ENCODE measurements around the gene KLRK1. TPM values are rescaled to one million over a fixed set of nuclear protein-coding genes. Genes with fewer than 3 reads are reported as not detected.
"Not testable (repeated sequence)": the region's sequence is repeated elsewhere in the genome, so short reads cannot be mapped to it uniquely, and the experiment has no call there.

Gene KLRK1
- total RNA-seq, 2 donors from 2014 or later = 80.4 to 126 TPM

DNA sequence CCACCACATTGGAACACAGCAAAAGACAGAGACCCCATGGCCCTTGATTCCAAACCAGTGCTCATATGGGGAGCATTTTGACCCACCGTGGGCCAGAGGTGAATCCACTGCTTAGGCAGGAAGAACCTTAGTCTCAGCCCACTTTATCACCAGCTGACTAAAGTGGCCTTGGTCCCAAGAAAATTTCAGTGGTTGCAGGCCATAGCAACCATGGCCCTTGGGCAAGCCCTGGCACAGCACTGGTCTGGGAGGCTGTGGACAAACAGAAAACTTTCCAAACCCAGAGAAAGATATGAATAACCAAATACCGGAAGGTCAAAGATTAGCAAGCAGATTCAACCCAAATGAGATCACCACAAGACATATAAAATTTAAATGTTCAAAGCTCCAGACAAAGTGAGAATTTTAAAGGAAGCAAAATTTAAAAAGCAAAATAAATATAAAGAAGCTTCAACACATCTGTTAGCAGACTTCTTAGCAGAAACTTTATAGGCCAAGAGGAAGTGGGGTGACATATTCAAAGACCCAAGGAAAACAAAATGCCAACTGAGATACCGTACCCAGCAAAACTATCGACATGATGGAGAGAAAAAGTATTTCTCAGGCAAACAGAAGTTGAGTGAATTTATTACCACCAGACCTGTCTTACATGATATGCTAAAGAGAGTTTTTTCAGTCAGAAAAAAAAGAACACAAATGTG lies 7.8 kb downstream of the KLRK1 start:
- H3K27ac Mint-ChIP-seq = peak overlapping the region; percentile 97 to 98
- peak; percentile 57 to 73 for ATAC-seq
- H3K27me3 Mint-ChIP-seq = no peaks in the 10 kb centered on the region
- no peaks in the 10 kb centered on the region for H3K9me3 Mint-ChIP-seq
- H3K4me1 Mint-ChIP-seq (ENCODE audit: low read depth in 2 of 2) = peaks cover 53 to 78% of the 10 kb centered on the region in 2 donors
- no peak for DNase-seq (ENCODE audit: low spot score)
- peak overlapping the region; percentile 92 for H3K4me3 Mint-ChIP-seq
- H3K36me3 Mint-ChIP-seq = peaks cover 73% of the 10 kb centered on the region

- peak; percentile 57 to 75 for ATAC-seq
- peak overlapping the region; percentile 81 to 88 for H3K27ac Mint-ChIP-seq
- not testable (repeated sequence) for DNase-seq (ENCODE audit: low spot score); H3K9me3 Mint-ChIP-seq; H3K27me3 Mint-ChIP-seq
- peak overlapping the region; percentile 75 for H3K4me3 Mint-ChIP-seq
- peaks cover 55% of the 10 kb centered on the region for H3K36me3 Mint-ChIP-seq
- H3K4me1 Mint-ChIP-seq (ENCODE audit: low read depth in 2 of 2) = peaks cover 50 to 72% of the 10 kb centered on the region in 2 donors
Observed at GRCh38 chr12:10378737-10379136, 11.1 kb downstream of the KLRK1 start.

DNA sequence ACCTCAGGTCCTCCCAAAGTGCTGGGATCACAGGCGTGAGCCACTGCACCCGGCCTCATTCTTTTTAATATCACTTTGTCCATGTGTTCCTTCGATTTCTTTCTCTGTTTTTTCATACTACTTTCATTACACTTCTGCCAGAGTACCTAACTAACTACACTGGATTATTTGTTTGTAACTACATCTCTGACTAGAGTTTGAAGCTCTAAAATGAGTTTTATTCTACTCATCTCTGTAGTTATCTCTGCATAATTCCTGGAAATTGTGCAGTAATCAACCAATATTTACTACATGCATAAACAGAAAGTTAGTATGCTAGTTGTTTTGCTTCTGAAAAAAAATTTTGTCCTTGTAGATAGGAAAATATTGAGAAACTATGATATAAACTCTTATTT lies 15.2 kb downstream of the KLRK1 start:
- peaks cover 46 to 71% of the 10 kb centered on the region in 2 donors for H3K4me1 Mint-ChIP-seq (ENCODE audit: low read depth in 2 of 2)
- H3K27me3 Mint-ChIP-seq = no peaks in the 10 kb centered on the region
- ATAC-seq (peak in 1 of 2 donors; percentile 60), DNase-seq (ENCODE audit: low spot score) (no peak)
- peaks cover 56% of the 10 kb centered on the region for H3K36me3 Mint-ChIP-seq
- peak overlapping the region; percentile 90 for H3K4me3 Mint-ChIP-seq
- no peaks in the 10 kb centered on the region for H3K9me3 Mint-ChIP-seq
- H3K27ac Mint-ChIP-seq = peak overlapping the region; percentile 80 to 96

DNA sequence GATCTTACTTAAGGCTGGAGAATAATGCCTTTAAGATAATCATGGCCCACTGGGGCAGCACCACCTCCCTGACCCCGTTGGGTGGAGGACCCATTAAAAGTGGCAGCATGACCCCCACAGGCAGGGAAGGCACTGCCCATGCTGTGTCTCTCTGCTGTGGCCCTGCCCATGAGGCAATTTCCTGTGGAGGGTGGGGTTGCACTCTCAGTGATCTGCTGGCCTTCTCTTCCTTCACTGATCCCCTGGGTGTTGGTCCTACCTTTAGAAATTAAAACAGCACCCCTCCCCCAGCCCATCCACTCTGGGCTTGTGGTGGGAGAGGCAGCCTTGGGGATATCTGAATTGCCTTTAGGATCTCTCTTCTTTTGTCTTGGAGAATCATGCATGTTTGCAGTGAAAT lies 17.3 kb downstream of the KLRK1 start:
- peaks cover 59 to 72% of the 10 kb centered on the region in 2 donors for H3K4me1 Mint-ChIP-seq (ENCODE audit: low read depth in 2 of 2)
- H3K9me3 Mint-ChIP-seq = peaks cover 8% of the 10 kb centered on the region
- H3K36me3 Mint-ChIP-seq = peaks cover 59% of the 10 kb centered on the region
- H3K27ac Mint-ChIP-seq = peak overlapping the region; percentile 80 to 96
- peak overlapping the region; percentile 57 for H3K4me3 Mint-ChIP-seq
- DNase-seq (ENCODE audit: low spot score) (peak; percentile 65), ATAC-seq (peak; percentile 78 to 82)
- H3K27me3 Mint-ChIP-seq = no peaks in the 10 kb centered on the region

DNA sequence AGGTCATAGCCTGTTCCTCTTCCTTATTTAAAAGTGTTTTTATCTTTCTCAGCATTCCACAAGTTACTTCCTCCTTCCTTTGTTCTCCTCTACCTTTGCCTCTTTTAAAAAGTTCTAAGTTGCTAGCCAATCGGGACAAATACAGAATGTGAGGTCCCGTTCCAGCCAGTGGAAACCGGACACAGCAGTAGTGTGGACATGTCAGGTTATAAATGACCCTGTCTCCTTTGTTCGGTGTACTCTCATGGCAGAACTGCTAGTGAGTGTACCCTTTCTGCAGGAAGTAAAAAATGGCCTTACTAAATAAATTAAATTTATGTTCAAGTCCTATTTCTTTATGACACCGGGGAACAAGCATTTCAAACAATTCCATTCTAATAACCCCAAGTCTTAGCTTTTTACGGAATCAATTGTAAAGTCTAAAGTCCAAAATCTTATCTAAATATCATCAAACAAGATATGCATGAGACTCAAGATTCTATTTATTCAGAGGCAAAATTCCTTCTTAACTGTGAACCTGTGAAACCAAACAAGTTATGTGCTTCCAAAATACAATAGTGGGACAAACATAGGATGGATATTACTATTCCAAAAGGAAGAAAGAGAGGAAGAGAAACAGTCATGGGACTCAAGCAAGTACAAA lies 17.8 kb downstream of the KLRK1 start:
- ATAC-seq; DNase-seq (ENCODE audit: low spot score); H3K27me3 Mint-ChIP-seq; H3K9me3 Mint-ChIP-seq: not testable (repeated sequence)
- peaks cover 59 to 74% of the 10 kb centered on the region in 2 donors for H3K4me1 Mint-ChIP-seq (ENCODE audit: low read depth in 2 of 2)
- peak overlapping the region; percentile 14 for H3K4me3 Mint-ChIP-seq
- H3K36me3 Mint-ChIP-seq = peaks cover 65% of the 10 kb centered on the region
- H3K27ac Mint-ChIP-seq = peak overlapping the region; percentile 80 to 96

GRCh38 chr12:10369557-10370415 lies 20.1 kb downstream of the KLRK1 start:
- Mint-ChIP-seq H3K27me3 (no peaks in the 10 kb centered on the region), H3K9me3 (peaks cover 8% of the 10 kb centered on the region), H3K4me1 (ENCODE audit: low read depth in 2 of 2) (peaks cover 52 to 64% of the 10 kb centered on the region in 2 donors), H3K36me3 (peaks cover 57% of the 10 kb centered on the region), H3K4me3 (peak overlapping the region; percentile 65), H3K27ac (peak overlapping the region; percentile 80 to 96)
- DNase-seq (ENCODE audit: low spot score) (no peak), ATAC-seq (no peak)

DNA sequence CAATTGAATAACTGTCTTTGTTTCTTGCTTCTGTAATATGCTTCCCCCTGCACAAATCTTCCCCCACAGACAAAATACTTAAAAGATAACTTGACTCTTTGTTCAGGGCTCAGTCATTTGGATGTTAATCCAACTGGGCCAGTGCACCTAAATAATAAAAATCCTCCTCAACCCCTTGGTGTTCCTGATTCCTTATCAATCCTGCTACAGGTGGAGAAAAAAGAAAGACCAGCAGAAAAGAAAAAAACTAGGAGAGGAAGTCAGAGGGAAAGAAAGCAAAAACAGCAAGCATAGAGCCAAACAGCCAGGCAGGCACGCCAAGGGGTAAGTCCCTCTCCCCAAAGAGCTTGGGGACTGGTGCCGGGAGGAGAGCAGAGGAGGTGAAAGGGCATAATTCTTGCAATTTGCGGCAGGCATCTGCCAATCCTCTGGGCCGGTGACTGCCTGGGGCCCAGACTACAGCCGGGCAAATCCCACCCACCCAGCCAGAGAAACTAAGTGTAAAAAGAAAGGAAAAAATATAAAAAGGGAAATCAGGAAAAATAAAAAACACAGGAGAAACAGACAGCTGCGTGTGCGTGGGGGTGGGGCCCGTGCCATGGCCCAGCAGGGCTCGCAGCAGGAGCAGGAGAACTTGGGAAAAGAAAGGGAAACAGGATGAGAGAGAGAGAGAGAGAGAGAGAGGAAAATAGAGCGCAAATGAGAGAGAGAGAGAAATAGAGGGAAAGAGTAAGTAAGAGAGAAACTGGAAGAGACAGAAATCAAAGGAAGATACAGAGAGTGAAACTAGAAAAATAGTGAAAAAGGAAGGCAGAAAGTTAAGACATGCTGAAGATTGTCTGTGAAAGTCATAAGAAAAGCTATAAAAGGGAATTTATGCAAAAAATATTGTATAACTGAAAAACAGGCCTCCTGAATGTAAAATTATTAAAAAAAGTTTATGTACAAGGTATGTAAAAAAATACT lies 21.4 kb downstream of the KLRK1 start:
- DNase-seq (ENCODE audit: low spot score) = no peak
- Mint-ChIP-seq H3K9me3 (peaks cover 8% of the 10 kb centered on the region), H3K36me3 (peaks cover 51% of the 10 kb centered on the region), H3K27me3 (no peaks in the 10 kb centered on the region), H3K4me1 (ENCODE audit: low read depth in 2 of 2) (peaks cover 42 to 52% of the 10 kb centered on the region in 2 donors), H3K4me3 (peak overlapping the region; percentile 67), H3K27ac (peak overlapping the region; percentile 81 to 90)
- ATAC-seq = no peak

DNA sequence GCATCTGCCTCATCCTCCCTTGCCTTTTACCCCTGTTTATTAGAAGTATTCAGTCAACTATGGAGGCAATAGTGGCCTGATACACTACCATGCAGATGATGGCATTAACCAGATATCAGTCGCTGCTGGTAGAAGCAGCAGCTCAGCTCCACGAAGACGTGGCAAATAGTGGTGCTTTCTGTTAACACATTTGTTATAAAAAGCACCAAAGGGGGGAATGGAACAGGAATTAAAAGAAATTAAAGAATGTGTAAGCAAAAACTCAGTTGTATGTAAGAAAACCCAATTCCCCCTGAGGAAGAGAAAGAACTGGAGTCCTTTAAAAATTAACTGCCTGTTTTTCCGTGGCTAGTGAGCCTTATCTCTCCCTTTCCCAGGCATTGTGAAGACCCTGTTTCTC lies 22.1 kb downstream of the KLRK1 start:
- H3K9me3 Mint-ChIP-seq; H3K27me3 Mint-ChIP-seq; DNase-seq (ENCODE audit: low spot score); ATAC-seq: not testable (repeated sequence)
- peak overlapping the region; percentile 67 for H3K4me3 Mint-ChIP-seq
- peak overlapping the region; percentile 81 to 90 for H3K27ac Mint-ChIP-seq
- H3K4me1 Mint-ChIP-seq (ENCODE audit: low read depth in 2 of 2) = peaks cover 39 to 49% of the 10 kb centered on the region in 2 donors
- H3K36me3 Mint-ChIP-seq = peaks cover 46% of the 10 kb centered on the region

- no peak for DNase-seq (ENCODE audit: low spot score)
- Mint-ChIP-seq H3K27me3 (no peaks in the 10 kb centered on the region), H3K9me3 (peaks cover 8% of the 10 kb centered on the region), H3K4me1 (ENCODE audit: low read depth in 2 of 2) (peaks cover 38 to 48% of the 10 kb centered on the region in 2 donors), H3K27ac (no peak overlapping the region), H3K36me3 (peaks cover 39% of the 10 kb centered on the region), H3K4me3 (no peak overlapping the region)
- no peak for ATAC-seq
Observed at GRCh38 chr12:10366875-10367274, 23.0 kb downstream of the KLRK1 start.

DNA sequence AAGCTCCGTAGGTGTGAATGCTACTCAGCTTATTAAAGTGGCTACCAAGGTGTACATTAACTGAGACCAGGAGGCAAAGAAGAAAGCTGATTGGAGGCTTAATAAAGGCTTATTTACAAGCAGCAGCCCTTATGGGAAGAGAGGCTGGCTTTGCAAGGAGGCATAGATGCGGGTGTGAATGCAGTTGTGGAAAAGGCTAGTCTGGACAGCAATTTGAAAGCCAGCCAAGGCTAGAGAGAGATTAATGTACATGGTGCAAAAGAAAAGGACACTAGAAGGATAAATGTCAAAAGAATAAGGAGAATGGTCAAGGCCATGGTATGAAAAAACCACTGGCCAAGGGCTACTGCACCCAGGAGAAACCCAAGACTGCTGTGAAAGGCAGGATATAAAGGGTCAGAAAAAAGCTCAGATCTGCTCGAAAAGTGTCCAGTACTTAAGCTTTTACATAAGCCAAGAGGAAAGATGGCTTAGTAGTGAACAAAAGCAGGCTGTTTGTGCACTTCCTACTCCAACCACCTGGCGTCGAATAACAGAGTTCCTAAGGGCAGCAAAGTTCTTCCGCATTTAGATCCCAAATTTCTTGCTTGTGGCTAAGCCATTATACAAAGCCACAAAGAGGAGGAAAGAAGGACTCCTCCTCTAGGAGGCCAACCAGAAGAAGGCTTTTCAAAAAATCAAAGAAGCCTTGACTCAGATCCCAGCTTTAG lies 24.0 kb downstream of the KLRK1 start:
- no peak overlapping the region for H3K27ac Mint-ChIP-seq
- ATAC-seq (no peak), DNase-seq (ENCODE audit: low spot score) (no peak)
- H3K4me3 Mint-ChIP-seq = no peak overlapping the region
- no peaks in the 10 kb centered on the region for H3K27me3 Mint-ChIP-seq
- peaks cover 8% of the 10 kb centered on the region for H3K9me3 Mint-ChIP-seq
- peaks cover 32% of the 10 kb centered on the region for H3K36me3 Mint-ChIP-seq
- H3K4me1 Mint-ChIP-seq (ENCODE audit: low read depth in 2 of 2) = peaks cover 35 to 47% of the 10 kb centered on the region in 2 donors

GRCh38 chr12:10364815-10365622 lies 24.8 kb downstream of the KLRK1 start:
- Mint-ChIP-seq H3K9me3 (peaks cover 8% of the 10 kb centered on the region), H3K36me3 (peaks cover 28% of the 10 kb centered on the region)
- peak; percentile 80 for DNase-seq (ENCODE audit: low spot score)

More at GRCh38 chr12:10364815-10365622, 24.8 kb downstream of the KLRK1 start:
- H3K4me3 Mint-ChIP-seq = no peak overlapping the region
- peaks cover 33 to 47% of the 10 kb centered on the region in 2 donors for H3K4me1 Mint-ChIP-seq (ENCODE audit: low read depth in 2 of 2)
- no peaks in the 10 kb centered on the region for H3K27me3 Mint-ChIP-seq
- no peak overlapping the region for H3K27ac Mint-ChIP-seq
- ATAC-seq = peak; percentile 83 to 91
